ENCODE data around the gene CAMK1D.

The CAMK1D gene

DNA sequence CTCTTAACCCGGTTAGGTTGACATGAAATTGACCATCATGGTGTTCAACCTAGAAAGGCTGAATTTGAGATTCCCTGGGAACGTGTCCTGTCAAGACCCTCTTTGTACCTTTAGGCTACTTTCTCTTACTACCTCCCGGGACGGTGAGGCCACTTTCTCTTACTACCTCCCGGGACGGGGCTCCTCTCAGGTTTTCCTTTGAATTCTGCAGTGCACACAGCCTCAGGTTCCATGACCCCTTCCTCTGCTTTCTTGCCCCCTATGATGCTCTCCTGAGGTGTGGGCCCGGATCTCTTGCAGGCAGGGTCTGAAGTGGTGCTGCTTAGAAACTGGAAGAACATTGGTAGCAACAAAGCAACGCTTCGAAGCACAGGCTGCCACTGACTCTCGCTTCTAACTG lies 155.3 kb downstream of the CAMK1D start:
- Histone ChIP-seq H3K27ac (ENCODE audit: low read depth, low read length) (no peak overlapping the region), H3K36me3 (ENCODE audit: control insufficient read depth, low read length) (no peaks in the 10 kb centered on the region), H3K27me3 (ENCODE audit: control insufficient read depth, low read length) (no peaks in the 10 kb centered on the region), H3K4me1 (ENCODE audit: control insufficient read depth, low read length) (0 out of 2 replicates have a peak, but pooled peaks cover 6% of the 10 kb centered on the region), H3K9me2 (replicated peaks; ENCODE audit: control insufficient read depth, low read length) (no peaks in the 10 kb centered on the region), H3K4me3 (ENCODE audit: low read length) (no peak overlapping the region), H4K20me1 (ENCODE audit: control insufficient read depth, insufficient read depth, low read depth, low read length) (peaks cover 11% of the 10 kb centered on the region; the same call in 1 of the 2 replicates), H3K79me2 (ENCODE audit: control insufficient read depth, low read length) (peaks cover 90% of the 10 kb centered on the region), H3K4me2 (ENCODE audit: low read length) (no peak overlapping the region), H3K9me3 (ENCODE audit: control insufficient read depth, insufficient read depth, low read length) (no peaks in the 10 kb centered on the region), H3F3A (ENCODE audit: control insufficient read depth, insufficient read depth) (no peaks in the 10 kb centered on the region)
- no peak for TF ChIP-seq EZH2phosphoT487 (IDR thresholded peaks at IDR 0.05; ENCODE audit: borderline replicate concordance, low read length)
- TF ChIP-seq, protein P1, sequence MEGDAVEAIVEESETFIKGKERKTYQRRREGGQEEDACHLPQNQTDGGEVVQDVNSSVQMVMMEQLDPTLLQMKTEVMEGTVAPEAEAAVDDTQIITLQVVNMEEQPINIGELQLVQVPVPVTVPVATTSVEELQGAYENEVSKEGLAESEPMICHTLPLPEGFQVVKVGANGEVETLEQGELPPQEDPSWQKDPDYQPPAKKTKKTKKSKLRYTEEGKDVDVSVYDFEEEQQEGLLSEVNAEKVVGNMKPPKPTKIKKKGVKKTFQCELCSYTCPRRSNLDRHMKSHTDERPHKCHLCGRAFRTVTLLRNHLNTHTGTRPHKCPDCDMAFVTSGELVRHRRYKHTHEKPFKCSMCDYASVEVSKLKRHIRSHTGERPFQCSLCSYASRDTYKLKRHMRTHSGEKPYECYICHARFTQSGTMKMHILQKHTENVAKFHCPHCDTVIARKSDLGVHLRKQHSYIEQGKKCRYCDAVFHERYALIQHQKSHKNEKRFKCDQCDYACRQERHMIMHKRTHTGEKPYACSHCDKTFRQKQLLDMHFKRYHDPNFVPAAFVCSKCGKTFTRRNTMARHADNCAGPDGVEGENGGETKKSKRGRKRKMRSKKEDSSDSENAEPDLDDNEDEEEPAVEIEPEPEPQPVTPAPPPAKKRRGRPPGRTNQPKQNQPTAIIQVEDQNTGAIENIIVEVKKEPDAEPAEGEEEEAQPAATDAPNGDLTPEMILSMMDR (IDR thresholded peaks at IDR 0.05; ENCODE audit: low read depth, low read length, poor library complexity, severe bottlenecking): no peak

DNA sequence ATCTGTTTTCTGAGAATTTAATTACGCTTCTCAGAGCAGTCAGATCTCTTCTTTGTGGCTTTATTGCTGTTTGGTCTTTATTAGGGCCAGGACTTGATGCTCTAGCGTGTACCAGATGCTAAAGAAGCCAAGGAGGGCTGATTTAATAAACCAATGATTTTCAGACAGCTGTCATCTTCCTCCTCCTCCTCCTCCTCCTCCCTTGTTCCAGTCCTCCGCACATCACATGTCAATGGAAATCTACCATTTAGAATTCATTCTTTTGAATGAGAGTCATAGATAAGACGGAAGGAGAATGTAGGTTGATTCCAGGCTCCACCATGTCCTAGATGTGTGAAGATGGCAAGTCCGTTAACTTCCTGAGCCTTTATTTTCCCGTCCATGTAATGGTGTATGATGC lies 156.3 kb downstream of the CAMK1D start:
- Histone ChIP-seq H4K20me1 (ENCODE audit: control insufficient read depth, insufficient read depth, low read depth, low read length) (peaks cover 13% of the 10 kb centered on the region; the same call in 1 of the 2 replicates), H3K9me3 (ENCODE audit: control insufficient read depth, insufficient read depth, low read length) (no peaks in the 10 kb centered on the region), H3K27ac (ENCODE audit: low read depth, low read length) (no peak overlapping the region), H3K27me3 (ENCODE audit: control insufficient read depth, low read length) (no peaks in the 10 kb centered on the region), H3K9me2 (replicated peaks; ENCODE audit: control insufficient read depth, low read length) (no peaks in the 10 kb centered on the region), H3K79me2 (ENCODE audit: control insufficient read depth, low read length) (peaks cover 91% of the 10 kb centered on the region), H3F3A (ENCODE audit: control insufficient read depth, insufficient read depth) (no peaks in the 10 kb centered on the region; the same call in 1 of the 2 replicates), H3K36me3 (ENCODE audit: control insufficient read depth, low read length) (no peaks in the 10 kb centered on the region), H3K4me1 (ENCODE audit: control insufficient read depth, low read length) (0 out of 2 replicates have a peak, but pooled peaks cover 3% of the 10 kb centered on the region), H3K4me3 (ENCODE audit: low read length) (no peak overlapping the region), H3K4me2 (ENCODE audit: low read length) (no peak overlapping the region)
- TF ChIP-seq EZH2phosphoT487 (IDR thresholded peaks at IDR 0.05; ENCODE audit: borderline replicate concordance, low read length): no peak
- TF ChIP-seq, protein P1 (IDR thresholded peaks at IDR 0.05; ENCODE audit: low read depth, low read length, poor library complexity, severe bottlenecking): no peak

DNA sequence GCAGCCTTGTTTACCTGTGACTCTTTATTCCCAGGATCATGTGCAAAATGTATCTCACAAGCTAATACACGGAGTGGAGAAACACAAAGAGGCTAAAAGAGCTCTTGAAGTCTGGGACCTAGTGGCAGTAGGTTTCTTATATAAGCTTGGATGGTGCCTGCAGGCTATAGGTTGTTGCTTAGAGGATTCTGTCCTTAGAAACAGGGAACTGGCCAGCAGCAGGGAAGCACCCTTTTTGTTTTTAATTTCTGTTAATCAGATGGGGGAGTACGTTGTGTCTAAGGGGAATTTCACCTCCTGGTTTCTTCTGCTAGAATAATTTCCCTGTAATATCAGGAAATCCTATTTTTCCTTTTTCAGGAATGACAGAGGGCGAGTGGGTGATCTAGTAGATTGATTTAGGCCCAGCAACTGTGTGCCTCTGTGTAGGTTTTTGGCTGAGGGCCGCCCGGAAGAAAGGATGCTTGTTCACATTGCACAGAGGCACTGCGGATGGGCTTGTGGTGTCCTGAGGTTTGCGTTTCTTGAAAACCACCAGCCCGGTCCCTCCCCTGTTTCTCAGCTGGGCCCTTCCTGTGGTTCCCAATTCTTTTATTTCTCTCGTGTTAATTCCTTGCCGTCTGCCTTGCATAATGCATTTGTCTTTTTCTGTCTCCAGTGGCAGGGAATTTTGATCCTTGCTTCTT lies 158.0 kb downstream of the CAMK1D start:
- Histone ChIP-seq H4K20me1 (ENCODE audit: control insufficient read depth, insufficient read depth, low read depth, low read length) (peaks cover 13% of the 10 kb centered on the region; the same call in 1 of the 2 replicates), H3K36me3 (ENCODE audit: control insufficient read depth, low read length) (no peaks in the 10 kb centered on the region), H3K9me2 (replicated peaks; ENCODE audit: control insufficient read depth, low read length) (no peaks in the 10 kb centered on the region), H3K9me3 (ENCODE audit: control insufficient read depth, insufficient read depth, low read length) (no peaks in the 10 kb centered on the region), H3K4me2 (ENCODE audit: low read length) (no peak overlapping the region), H3K79me2 (ENCODE audit: control insufficient read depth, low read length) (peaks cover 85% of the 10 kb centered on the region), H3K27ac (ENCODE audit: low read depth, low read length) (no peak overlapping the region), H3K4me1 (ENCODE audit: control insufficient read depth, low read length) (no peaks in the 10 kb centered on the region), H3K27me3 (ENCODE audit: control insufficient read depth, low read length) (no peaks in the 10 kb centered on the region), H3K4me3 (ENCODE audit: low read length) (no peak overlapping the region), H3F3A (ENCODE audit: control insufficient read depth, insufficient read depth) (no peaks in the 10 kb centered on the region; the same call in 1 of the 2 replicates)
- TF ChIP-seq EZH2phosphoT487 (IDR thresholded peaks at IDR 0.05; ENCODE audit: borderline replicate concordance, low read length): no peak
- TF ChIP-seq, protein P1 (IDR thresholded peaks at IDR 0.05; ENCODE audit: low read depth, low read length, poor library complexity, severe bottlenecking): no peak

All from DOHH2 (cell line).